ENCODE results near the gene RPL7A. TPM values are rescaled to one million over a fixed set of nuclear protein-coding genes. Genes with fewer than 3 reads are reported as not detected.

The RPL7A gene
- total and polyA plus RNA-seq, 2 of the 13 experiments (the other 11 are each of a cell fraction or from before 2014, with no cell fraction given) = 2,401 to 2,938 TPM

DNA sequence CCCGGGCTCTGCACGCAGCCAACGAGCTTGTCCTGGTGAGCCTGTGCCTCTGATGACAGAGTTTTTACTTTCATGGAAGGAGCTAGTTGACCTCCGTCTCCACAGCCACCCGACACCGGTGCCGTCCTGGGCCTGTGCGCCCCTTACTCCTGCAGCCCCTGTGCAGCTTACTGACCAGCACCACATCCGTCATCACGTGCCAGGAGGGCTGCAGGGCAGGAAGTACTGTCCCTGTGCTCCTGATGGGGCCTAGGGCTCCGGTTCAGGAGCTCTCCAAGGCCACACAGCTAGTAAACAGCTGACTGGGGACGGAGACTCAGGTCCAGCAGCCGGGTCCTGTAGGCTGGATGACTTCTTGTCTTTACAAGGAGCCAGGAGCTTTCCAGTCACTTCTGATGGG lies 38.3 kb downstream of the RPL7A start (continued):
- TF ChIP-seq, protein P1, sequence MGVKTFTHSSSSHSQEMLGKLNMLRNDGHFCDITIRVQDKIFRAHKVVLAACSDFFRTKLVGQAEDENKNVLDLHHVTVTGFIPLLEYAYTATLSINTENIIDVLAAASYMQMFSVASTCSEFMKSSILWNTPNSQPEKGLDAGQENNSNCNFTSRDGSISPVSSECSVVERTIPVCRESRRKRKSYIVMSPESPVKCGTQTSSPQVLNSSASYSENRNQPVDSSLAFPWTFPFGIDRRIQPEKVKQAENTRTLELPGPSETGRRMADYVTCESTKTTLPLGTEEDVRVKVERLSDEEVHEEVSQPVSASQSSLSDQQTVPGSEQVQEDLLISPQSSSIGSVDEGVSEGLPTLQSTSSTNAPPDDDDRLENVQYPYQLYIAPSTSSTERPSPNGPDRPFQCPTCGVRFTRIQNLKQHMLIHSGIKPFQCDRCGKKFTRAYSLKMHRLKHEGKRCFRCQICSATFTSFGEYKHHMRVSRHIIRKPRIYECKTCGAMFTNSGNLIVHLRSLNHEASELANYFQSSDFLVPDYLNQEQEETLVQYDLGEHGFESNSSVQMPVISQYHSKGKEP (CRISPR knock-in tag; IDR thresholded peaks at IDR 0.05) = no peak
- no peak for TF ChIP-seq KLF9 (CRISPR knock-in tag; IDR thresholded peaks at IDR 0.05; ENCODE audit: low read depth)
- no peak for TF ChIP-seq TP53 (CRISPR knock-in tag; conservative IDR thresholded peaks at IDR 0.05)
- no peak for TF ChIP-seq ZNF468 (CRISPR knock-in tag; IDR thresholded peaks at IDR 0.05)
- TF ChIP-seq ZNF18 (CRISPR knock-in tag; IDR thresholded peaks at IDR 0.05; ENCODE audit: insufficient replicate concordance) = no peak
- TF ChIP-seq U2AF1 (optimal IDR thresholded peaks at IDR 0.05; ENCODE audit: low read depth, low read length) = no peak
- peak; percentile 61 for TF ChIP-seq MAX (IDR thresholded peaks at IDR 0.05)
- no peak for TF ChIP-seq CBFB (CRISPR knock-in tag; IDR thresholded peaks at IDR 0.05)
- no peak for TF ChIP-seq ZGPAT (CRISPR knock-in tag; IDR thresholded peaks at IDR 0.05)
- TF ChIP-seq ZNF232 (CRISPR knock-in tag; IDR thresholded peaks at IDR 0.05; ENCODE audit: borderline replicate concordance) = 0 out of 2 replicates have a peak, but pooled peaks have one; percentile 84
- TF ChIP-seq ZFYVE20 (CRISPR knock-in tag; IDR thresholded peaks at IDR 0.05; ENCODE audit: borderline replicate concordance, low read depth) = no peak
- no peak for TF ChIP-seq RARG (CRISPR knock-in tag; IDR thresholded peaks at IDR 0.05; ENCODE audit: low read depth)
- TF ChIP-seq MBNL3 (CRISPR knock-in tag; conservative IDR thresholded peaks at IDR 0.05) = no peak
- peak; percentile 72 for TF ChIP-seq GABPB1 (CRISPR knock-in tag; IDR thresholded peaks at IDR 0.05)
- no peak for TF ChIP-seq ZNF451 (CRISPR knock-in tag; IDR thresholded peaks at IDR 0.05)
- TF ChIP-seq, protein P2, sequence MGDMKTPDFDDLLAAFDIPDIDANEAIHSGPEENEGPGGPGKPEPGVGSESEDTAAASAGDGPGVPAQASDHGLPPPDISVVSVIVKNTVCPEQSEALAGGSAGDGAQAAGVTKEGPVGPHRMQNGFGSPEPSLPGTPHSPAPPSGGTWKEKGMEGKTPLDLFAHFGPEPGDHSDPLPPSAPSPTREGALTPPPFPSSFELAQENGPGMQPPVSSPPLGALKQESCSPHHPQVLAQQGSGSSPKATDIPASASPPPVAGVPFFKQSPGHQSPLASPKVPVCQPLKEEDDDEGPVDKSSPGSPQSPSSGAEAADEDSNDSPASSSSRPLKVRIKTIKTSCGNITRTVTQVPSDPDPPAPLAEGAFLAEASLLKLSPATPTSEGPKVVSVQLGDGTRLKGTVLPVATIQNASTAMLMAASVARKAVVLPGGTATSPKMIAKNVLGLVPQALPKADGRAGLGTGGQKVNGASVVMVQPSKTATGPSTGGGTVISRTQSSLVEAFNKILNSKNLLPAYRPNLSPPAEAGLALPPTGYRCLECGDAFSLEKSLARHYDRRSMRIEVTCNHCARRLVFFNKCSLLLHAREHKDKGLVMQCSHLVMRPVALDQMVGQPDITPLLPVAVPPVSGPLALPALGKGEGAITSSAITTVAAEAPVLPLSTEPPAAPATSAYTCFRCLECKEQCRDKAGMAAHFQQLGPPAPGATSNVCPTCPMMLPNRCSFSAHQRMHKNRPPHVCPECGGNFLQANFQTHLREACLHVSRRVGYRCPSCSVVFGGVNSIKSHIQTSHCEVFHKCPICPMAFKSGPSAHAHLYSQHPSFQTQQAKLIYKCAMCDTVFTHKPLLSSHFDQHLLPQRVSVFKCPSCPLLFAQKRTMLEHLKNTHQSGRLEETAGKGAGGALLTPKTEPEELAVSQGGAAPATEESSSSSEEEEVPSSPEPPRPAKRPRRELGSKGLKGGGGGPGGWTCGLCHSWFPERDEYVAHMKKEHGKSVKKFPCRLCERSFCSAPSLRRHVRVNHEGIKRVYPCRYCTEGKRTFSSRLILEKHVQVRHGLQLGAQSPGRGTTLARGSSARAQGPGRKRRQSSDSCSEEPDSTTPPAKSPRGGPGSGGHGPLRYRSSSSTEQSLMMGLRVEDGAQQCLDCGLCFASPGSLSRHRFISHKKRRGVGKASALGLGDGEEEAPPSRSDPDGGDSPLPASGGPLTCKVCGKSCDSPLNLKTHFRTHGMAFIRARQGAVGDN (CRISPR knock-in tag; IDR thresholded peaks at IDR 0.05) = peak; percentile 96
- TF ChIP-seq, protein P3, sequence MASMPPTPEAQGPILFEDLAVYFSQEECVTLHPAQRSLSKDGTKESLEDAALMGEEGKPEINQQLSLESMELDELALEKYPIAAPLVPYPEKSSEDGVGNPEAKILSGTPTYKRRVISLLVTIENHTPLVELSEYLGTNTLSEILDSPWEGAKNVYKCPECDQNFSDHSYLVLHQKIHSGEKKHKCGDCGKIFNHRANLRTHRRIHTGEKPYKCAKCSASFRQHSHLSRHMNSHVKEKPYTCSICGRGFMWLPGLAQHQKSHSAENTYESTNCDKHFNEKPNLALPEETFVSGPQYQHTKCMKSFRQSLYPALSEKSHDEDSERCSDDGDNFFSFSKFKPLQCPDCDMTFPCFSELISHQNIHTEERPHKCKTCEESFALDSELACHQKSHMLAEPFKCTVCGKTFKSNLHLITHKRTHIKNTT (CRISPR knock-in tag; IDR thresholded peaks at IDR 0.05) = 0 out of 2 replicates have a peak, but pooled peaks have one; percentile 51
- no peak for TF ChIP-seq ZSCAN29 (CRISPR knock-in tag; conservative IDR thresholded peaks at IDR 0.05)
- no peak for TF ChIP-seq ZNF329 (CRISPR knock-in tag; IDR thresholded peaks at IDR 0.05; ENCODE audit: low read depth)
- TF ChIP-seq ZNF572 (CRISPR knock-in tag; IDR thresholded peaks at IDR 0.05) = no peak
- no peak for TF ChIP-seq ZNF260 (CRISPR knock-in tag; IDR thresholded peaks at IDR 0.05; ENCODE audit: borderline replicate concordance, low read depth)

All from HepG2 (cell line).